ENCODE measurements around the gene SEC11A. TPM values are rescaled to one million over a fixed set of nuclear protein-coding genes. Genes with fewer than 3 reads are reported as not detected.
"Not testable (repeated sequence)": the region's sequence is repeated elsewhere in the genome, so short reads cannot be mapped to it uniquely, and the experiment has no call there.

Gene SEC11A
- total and polyA plus RNA-seq, 8 donors, result 159 to 279 (median 253) TPM

- Histone ChIP-seq H3K4me1 (peaks cover 0 to 27% of the 10 kb centered on the region in 2 donors), H3K36me3 (peaks cover 0 to 61% of the 10 kb centered on the region in 2 donors), H3K27ac (no peak overlapping the region), H3K9me3 (no peaks in the 10 kb centered on the region), H3K4me3 (no peak overlapping the region), H3K27me3 (no peaks in the 10 kb centered on the region)
- TF ChIP-seq CTCF (IDR thresholded peaks at IDR 0.05), result no peak
- ATAC-seq, result no peak
- no peak for DNase-seq
- intact Hi-C loops (cut with DNase I), result no loop called here
These were observed 26.1 kb downstream of the SEC11A start for GRCh38 chr15:84689858-84690257.

DNA sequence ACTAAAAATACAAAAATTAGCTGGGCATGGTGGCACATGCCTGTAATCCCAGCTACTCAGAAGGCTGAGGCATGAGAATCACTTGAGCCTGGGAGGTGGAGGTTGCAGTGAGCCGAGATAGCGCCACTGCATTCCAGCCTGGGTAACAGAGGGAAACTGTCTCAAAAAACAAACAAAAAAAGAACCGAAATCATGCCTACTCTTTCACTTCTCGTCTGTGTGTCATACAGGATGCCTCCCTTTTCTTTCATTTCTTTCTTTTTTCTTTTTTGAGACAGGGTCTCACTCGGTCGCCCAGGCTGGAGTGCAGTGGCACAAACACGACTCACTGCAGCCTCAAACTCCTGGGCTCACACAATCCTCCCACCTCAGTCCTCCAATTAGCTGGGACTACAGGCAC, 29.5 kb downstream of the SEC11A start:
- peaks cover 0 to 87% of the 10 kb centered on the region in 2 donors for H3K36me3 ChIP-seq
- intact Hi-C loops (cut with DNase I); H3K9me3 ChIP-seq; DNase-seq; H3K27ac ChIP-seq; H3K4me3 ChIP-seq; ATAC-seq; H3K27me3 ChIP-seq: not testable (repeated sequence)
- peaks cover 0 to 23% of the 10 kb centered on the region in 2 donors for H3K4me1 ChIP-seq

GRCh38 chr15:84685304-84685703, 30.6 kb downstream of the SEC11A start:
- Histone ChIP-seq H3K27me3 (no peaks in the 10 kb centered on the region), H3K9me3 (no peaks in the 10 kb centered on the region), H3K27ac (no peak overlapping the region), H3K4me1 (peaks cover 0 to 23% of the 10 kb centered on the region in 2 donors), H3K4me3 (no peak overlapping the region), H3K36me3 (peaks cover 0 to 84% of the 10 kb centered on the region in 2 donors)
- ATAC-seq (peak; percentile 85), DNase-seq (peak in 1 of 4 donors; percentile 50)
- intact Hi-C loops (cut with DNase I), result no loop called here
- no peak for TF ChIP-seq CTCF (IDR thresholded peaks at IDR 0.05)

DNA sequence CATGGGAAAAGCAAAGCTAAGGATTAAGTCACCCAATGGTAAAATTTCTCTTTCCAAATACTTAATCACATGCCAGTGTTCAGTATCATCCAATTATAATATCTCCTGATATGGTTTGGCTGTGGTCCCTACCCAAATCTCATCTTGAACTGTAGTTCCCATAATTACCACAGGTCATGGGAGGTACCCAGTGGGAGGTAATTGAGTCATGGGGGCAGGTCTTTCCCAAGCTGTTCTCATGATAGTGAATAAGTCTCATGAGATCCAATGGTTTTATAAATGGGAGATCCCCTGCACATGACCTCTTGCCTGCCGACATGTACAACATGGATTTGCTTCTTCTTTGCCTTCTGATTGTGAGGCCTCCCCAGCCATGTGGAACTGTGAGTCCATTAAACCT, 31.8 kb downstream of the SEC11A start:
- DNase-seq (no peak), ATAC-seq (peak; percentile 16)
- intact Hi-C loops (cut with DNase I), result no loop called here
- Histone ChIP-seq H3K4me3 (no peak overlapping the region), H3K36me3 (peaks cover 0 to 84% of the 10 kb centered on the region in 2 donors), H3K9me3 (no peaks in the 10 kb centered on the region), H3K27ac (no peak overlapping the region), H3K27me3 (no peaks in the 10 kb centered on the region), H3K4me1 (peaks cover 0 to 23% of the 10 kb centered on the region in 2 donors)
- no peak for TF ChIP-seq CTCF (IDR thresholded peaks at IDR 0.05)

DNA sequence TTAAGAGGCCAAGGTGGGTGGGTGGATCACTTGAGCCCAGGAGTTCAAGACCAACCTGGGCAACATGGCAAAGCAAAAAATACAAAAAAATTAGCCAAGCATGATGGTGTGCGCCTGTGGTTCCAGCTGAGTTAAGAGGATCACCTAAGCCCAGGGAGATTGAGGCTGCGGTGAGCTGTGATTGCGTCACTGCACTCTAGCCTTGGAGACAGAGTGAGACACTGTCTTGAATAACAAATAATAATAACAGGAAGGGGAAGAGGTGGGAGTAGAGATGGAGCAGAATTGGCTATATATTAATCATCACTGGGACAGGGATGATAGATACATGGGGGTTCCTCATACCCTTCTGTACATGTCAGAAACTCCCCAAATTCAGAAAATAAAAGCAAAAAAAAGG, 34.1 kb downstream of the SEC11A start:
- H3K27ac ChIP-seq, result no peak overlapping the region
- no peaks in the 10 kb centered on the region for H3K27me3 ChIP-seq
- intact Hi-C loops (cut with DNase I), result no loop called here
- DNase-seq (no peak), ATAC-seq (peak; percentile 40)
- no peak overlapping the region for H3K4me3 ChIP-seq
- no peak for TF ChIP-seq CTCF (IDR thresholded peaks at IDR 0.05)
- no peaks in the 10 kb centered on the region for H3K9me3 ChIP-seq
- peaks cover 0 to 23% of the 10 kb centered on the region in 2 donors for H3K4me1 ChIP-seq
- peaks cover 0 to 85% of the 10 kb centered on the region in 2 donors for H3K36me3 ChIP-seq

- Histone ChIP-seq H3K4me1 (no peaks in the 10 kb centered on the region), H3K27ac (no peak overlapping the region), H3K27me3 (no peaks in the 10 kb centered on the region), H3K36me3 (peaks cover 0 to 81% of the 10 kb centered on the region in 2 donors), H3K9me3 (no peaks in the 10 kb centered on the region), H3K4me3 (no peak overlapping the region)
- ATAC-seq, result peak; percentile 67
- intact Hi-C loops (cut with DNase I), result no loop called here
- no peak for TF ChIP-seq CTCF (IDR thresholded peaks at IDR 0.05)
- no peak for DNase-seq
These were observed 44.7 kb downstream of the SEC11A start for GRCh38 chr15:84671211-84671610.

All from left lung (tissue), 10 donors.